A549 (cell line): ENCODE results near the gene SSH2. TPM values are rescaled to one million over a fixed set of nuclear protein-coding genes. Genes with fewer than 3 reads are reported as not detected.

Experiments used
- ATAC-seq, 2 experiments: fragments of 200-7000 bp in 1 of 2; fragments of >200 bp in 1 of 2; cut with Nextera tagmentation in 1 of 2; cut with Tn5 transposase in 1 of 2; 3 replicates each; pipeline versions ENCODE4 v1.8.0 to v1.9.1; 2018 to 2020; ENCODE audit warnings: mild to moderate bottlenecking in 1 of 2, moderate library complexity in 1 of 2
- CTCF ChIA-PET: fragments of 300-600 bp; sonication (Branson Sonifier 250); formaldehyde crosslinking; extraction: SDS; loops from one replicate; lab custom pipeline; 2021; ENCODE audit warnings: antibody characterized with exemption, inconsistent platforms; lab: Yijun Ruan, JAX
- POLR2A ChIA-PET: fragments of 350-600 bp; formaldehyde crosslinking; extraction: SDS; loops from one replicate; lab custom pipeline; 2021; ENCODE audit warnings: antibody characterized with exemption, inconsistent platforms; lab: Yijun Ruan, JAX
- DNase-seq, 2 experiments: peaks; one replicate each; pipeline versions ENCODE4 v3.0.0 to v3.0.0-alpha.2; 2011 to 2016; ENCODE audit warnings: low read depth in 1 of 2, low spot score in 1 of 2
- FAIRE-seq: peaks from 2 replicates; lab custom pipeline; 2011; peaks lifted over from hg19 to GRCh38; lab: Jason Lieb, UNC
- H3K27ac ChIP-seq, 2 experiments: fragments of >200 bp; sonication (Bioruptor Twin); formaldehyde crosslinking; 3 replicates each; pipeline ENCODE4 v1.5.1; 2016 to 2017
- H3K4me1 ChIP-seq: fragments of >200 bp; sonication (Bioruptor Twin); formaldehyde crosslinking; 3 replicates; pipeline ENCODE4 v1.6.1; 2016
- H3K4me2 ChIP-seq: fragments of >200 bp; sonication (Bioruptor Twin); formaldehyde crosslinking; 3 replicates; pipeline ENCODE4 v1.6.1; 2016
- H3K4me3 ChIP-seq: fragments of >200 bp; sonication (Bioruptor Twin); formaldehyde crosslinking; 3 replicates; pipeline ENCODE4 v1.5.1; 2016
- H3K9me3 ChIP-seq: fragments of >200 bp; sonication (Bioruptor Twin); formaldehyde crosslinking; 3 replicates; pipeline ENCODE4 v1.6.1; 2016
- BHLHE40 ChIP-seq: IDR thresholded peaks from 2 replicates; pipeline ENCODE4 v1.6.1; 2012; ENCODE audit warnings: low read depth, low read length, inconsistent platforms
- CBX8 ChIP-seq: fragments of 200-600 bp; sonication (generic); IDR thresholded peaks from 2 replicates; pipeline ENCODE4 v1.6.1; 2016
- CHD2 ChIP-seq: fragments of 150-350 bp; IDR thresholded peaks from 2 replicates; pipeline ENCODE4 v1.6.1; 2014; ENCODE audit warnings: low read length; ENCODE audit not compliant: partially characterized antibody
- EHF ChIP-seq: fragments of 250-450 bp; sonication (Bioruptor Pico); IDR thresholded peaks from 2 replicates; pipeline ENCODE4 v1.5.0; 2020; ENCODE audit warnings: mild to moderate bottlenecking
- ESRRA ChIP-seq: fragments of 150-350 bp; IDR thresholded peaks from 2 replicates; pipeline ENCODE4 v1.6.1; 2014; ENCODE audit warnings: mild to moderate bottlenecking, low read length, borderline replicate concordance
- FOSB ChIP-seq: fragments of 250-450 bp; sonication (Bioruptor Pico); IDR thresholded peaks from 2 replicates; pipeline ENCODE4 v1.5.0; 2020; ENCODE audit warnings: mild to moderate bottlenecking, moderate library complexity
- HDAC2 ChIP-seq: fragments of 200-600 bp; sonication (generic); IDR thresholded peaks from 2 replicates; pipeline ENCODE4 v1.6.1; 2016
- HEYL ChIP-seq: fragments of 250-450 bp; sonication (Bioruptor Pico); IDR thresholded peaks from 2 replicates; pipeline ENCODE4 v1.8.0; 2021; ENCODE audit warnings: mild to moderate bottlenecking, moderate library complexity
- HOXA7 ChIP-seq: fragments of 250-450 bp; sonication (Bioruptor Pico); IDR thresholded peaks from 2 replicates; pipeline ENCODE4 v1.5.0; 2020; ENCODE audit warnings: mild to moderate bottlenecking, moderate library complexity
- HOXB13 ChIP-seq: fragments of 250-450 bp; sonication (Bioruptor Pico); IDR thresholded peaks from 2 replicates; pipeline ENCODE4 v1.5.0; 2020; ENCODE audit warnings: low read depth, mild to moderate bottlenecking, moderate library complexity
- HOXB5 ChIP-seq: fragments of 250-450 bp; sonication (Bioruptor Pico); IDR thresholded peaks from 2 replicates; pipeline ENCODE4 v1.5.0; 2020; ENCODE audit warnings: mild to moderate bottlenecking, moderate library complexity
- JUNB ChIP-seq: fragments of >200 bp; sonication (Bioruptor Twin); formaldehyde crosslinking; IDR thresholded peaks from 2 replicates; pipeline ENCODE4 v1.6.1; 2016
- KDM1A ChIP-seq: fragments of 200-600 bp; sonication (generic); IDR thresholded peaks from 2 replicates; pipeline ENCODE4 v1.6.1; 2016; ENCODE audit warnings: low read depth, mild to moderate bottlenecking
- NPAS2 ChIP-seq: fragments of 250-450 bp; sonication (Bioruptor Pico); IDR thresholded peaks from 2 replicates; pipeline ENCODE4 v1.8.0; 2022; ENCODE audit warnings: mild to moderate bottlenecking, moderate library complexity, borderline replicate concordance
- POLR2AphosphoS2 ChIP-seq: conservative IDR thresholded peaks from 2 replicates; pipeline ENCODE4 v1.6.1; 2012; ENCODE audit warnings: low read length, improper control_type of control experiment, inconsistent platforms
- RAD21 ChIP-seq, 2 experiments: fragments of >200 bp in 1 of 2; sonication (Bioruptor Twin) in 1 of 2; formaldehyde crosslinking in 1 of 2; IDR thresholded peaks in 1 of 2; conservative IDR thresholded peaks in 1 of 2; 2 replicates in 1 of 2; 3 replicates in 1 of 2; pipeline ENCODE4 v1.6.1; 2012 to 2018; ENCODE audit warnings: inconsistent platforms in 1 of 2
- RCOR1 ChIP-seq: fragments of 150-350 bp; IDR thresholded peaks from 2 replicates; pipeline ENCODE4 v1.6.1; 2014; ENCODE audit warnings: antibody characterized with exemption, low read length, low read depth
- SMC3 ChIP-seq: fragments of >200 bp; sonication (Bioruptor Twin); formaldehyde crosslinking; IDR thresholded peaks from 3 replicates; pipeline ENCODE4 v1.6.1; 2018; ENCODE audit warnings: inconsistent platforms
- SREBF2 ChIP-seq: fragments of 450-650 bp; IDR thresholded peaks from 2 replicates; pipeline ENCODE4 v1.6.1; 2014; ENCODE audit warnings: mild to moderate bottlenecking, moderate library complexity
- TFCP2L1 ChIP-seq: fragments of 250-450 bp; sonication (Bioruptor Pico); IDR thresholded peaks from 2 replicates; pipeline ENCODE4 v1.5.0; 2021; ENCODE audit warnings: mild to moderate bottlenecking
- WGBS: methylation state at CpG from one replicate; pipeline ENCODE4 v1.1.6; 2017; ENCODE audit errors: missing lambda C conversion rate; 5-methylcytosine and 5-hydroxymethylcytosine counted together
- polyA plus RNA-seq, 4 experiments: library from polyadenylated mRNA; depleted of rRNA in 3 of 4; stranded (reverse); fragments of >200 nt; fragmentation: RNase III in 1 of 4; extraction: RNeasy Plus Mini Kit Qiagen cat#74134 plus additional on column Dnase treatment in 1 of 4; gene quantifications; 2 replicates in 3 of 4; 3 replicates in 1 of 4; pipeline ENCODE4 v1.2.3, GENCODE V29; 2011 to 2017
- TF ChIP-seq, protein P1 (sequence below): fragments of 250-450 bp; sonication (Bioruptor Pico); IDR thresholded peaks from 2 replicates; pipeline ENCODE4 v1.5.0; 2021; ENCODE audit warnings: mild to moderate bottlenecking, moderate library complexity, borderline replicate concordance
- TF ChIP-seq, protein P2 (sequence below): fragments of 200-600 bp; sonication (generic); IDR thresholded peaks from 2 replicates; pipeline ENCODE4 v1.6.1; 2016; ENCODE audit warnings: antibody characterized with exemption, mild to moderate bottlenecking, moderate library complexity
- TF ChIP-seq, protein P3 (sequence below): fragments of 150-350 bp; IDR thresholded peaks from 2 replicates; pipeline ENCODE4 v1.6.1; 2014; ENCODE audit warnings: low read depth, mild to moderate bottlenecking, low read length
- TF ChIP-seq, protein P4 (sequence below): fragments of >200 bp; sonication (Bioruptor Twin); formaldehyde crosslinking; IDR thresholded peaks from 3 replicates; pipeline ENCODE4 v1.5.1; 2016

The SSH2 gene
- polyA plus RNA-seq, 2 of the 4 experiments (the other 2 are of a cell fraction) = 20.7 to 24.5 TPM

DNA sequence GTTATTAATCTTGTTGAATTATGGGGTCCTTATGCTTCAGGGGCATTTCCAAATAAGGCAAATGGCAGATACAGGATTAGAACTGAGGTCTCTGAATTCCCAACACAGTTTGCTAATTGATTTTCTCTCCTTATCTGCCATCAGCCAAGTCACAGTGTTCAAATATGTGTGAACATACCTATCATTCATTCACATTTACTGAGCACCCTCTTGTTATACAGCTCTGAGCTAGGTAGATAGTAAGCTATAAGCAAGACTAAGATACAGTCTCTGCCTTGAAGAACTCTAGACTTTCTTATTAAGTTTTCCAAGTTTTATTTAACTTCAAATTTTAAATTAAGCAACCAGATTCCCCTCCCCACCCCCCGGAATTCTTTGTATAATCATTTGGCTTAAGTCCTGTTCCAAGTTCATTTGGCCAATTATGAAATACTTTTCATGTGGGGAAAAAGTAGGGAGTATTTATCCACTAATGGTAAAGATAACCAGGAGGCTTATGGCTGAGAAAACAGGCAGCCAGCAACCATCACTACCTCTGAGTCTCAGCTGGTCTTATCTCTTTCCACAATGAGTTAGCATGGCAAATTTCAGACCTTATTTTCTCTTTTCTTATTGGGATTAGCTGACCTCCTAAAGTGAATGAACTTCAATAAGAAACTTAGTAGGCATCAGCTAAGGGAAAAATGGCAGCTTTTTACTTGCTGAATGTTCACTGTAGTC lies 275.9 kb downstream of the SSH2 start:
- ATAC-seq (no peak), FAIRE-seq (peak; percentile 84), DNase-seq (no peak)
- H3K4me2 ChIP-seq = no peak overlapping the region
- no peaks in the 10 kb centered on the region for H3K9me3 ChIP-seq
- CTCF ChIA-PET = interaction anchor here (0.5 to 9.1 kb wide), 7 partner anchors 13 to 628 kb away, joined by 3 to 91 read pairs (median 8); partner anchors contain the start of gene SSH2
- no peaks in the 10 kb centered on the region for H3K4me1 ChIP-seq
- no peak overlapping the region for H3K4me3 ChIP-seq
- no peak for TF ChIP-seq FOSB (CRISPR knock-in tag)
- TF ChIP-seq, protein P1, sequence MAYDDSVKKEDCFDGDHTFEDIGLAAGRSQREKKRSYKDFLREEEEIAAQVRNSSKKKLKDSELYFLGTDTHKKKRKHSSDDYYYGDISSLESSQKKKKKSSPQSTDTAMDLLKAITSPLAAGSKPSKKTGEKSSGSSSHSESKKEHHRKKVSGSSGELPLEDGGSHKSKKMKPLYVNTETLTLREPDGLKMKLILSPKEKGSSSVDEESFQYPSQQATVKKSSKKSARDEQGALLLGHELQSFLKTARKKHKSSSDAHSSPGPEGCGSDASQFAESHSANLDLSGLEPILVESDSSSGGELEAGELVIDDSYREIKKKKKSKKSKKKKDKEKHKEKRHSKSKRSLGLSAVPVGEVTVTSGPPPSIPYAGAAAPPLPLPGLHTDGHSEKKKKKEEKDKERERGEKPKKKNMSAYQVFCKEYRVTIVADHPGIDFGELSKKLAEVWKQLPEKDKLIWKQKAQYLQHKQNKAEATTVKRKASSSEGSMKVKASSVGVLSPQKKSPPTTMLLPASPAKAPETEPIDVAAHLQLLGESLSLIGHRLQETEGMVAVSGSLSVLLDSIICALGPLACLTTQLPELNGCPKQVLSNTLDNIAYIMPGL (CRISPR knock-in tag) = no peak
- TF ChIP-seq EHF (CRISPR knock-in tag) = no peak
- TF ChIP-seq CBX8 = no peak
- TF ChIP-seq, protein P2, sequence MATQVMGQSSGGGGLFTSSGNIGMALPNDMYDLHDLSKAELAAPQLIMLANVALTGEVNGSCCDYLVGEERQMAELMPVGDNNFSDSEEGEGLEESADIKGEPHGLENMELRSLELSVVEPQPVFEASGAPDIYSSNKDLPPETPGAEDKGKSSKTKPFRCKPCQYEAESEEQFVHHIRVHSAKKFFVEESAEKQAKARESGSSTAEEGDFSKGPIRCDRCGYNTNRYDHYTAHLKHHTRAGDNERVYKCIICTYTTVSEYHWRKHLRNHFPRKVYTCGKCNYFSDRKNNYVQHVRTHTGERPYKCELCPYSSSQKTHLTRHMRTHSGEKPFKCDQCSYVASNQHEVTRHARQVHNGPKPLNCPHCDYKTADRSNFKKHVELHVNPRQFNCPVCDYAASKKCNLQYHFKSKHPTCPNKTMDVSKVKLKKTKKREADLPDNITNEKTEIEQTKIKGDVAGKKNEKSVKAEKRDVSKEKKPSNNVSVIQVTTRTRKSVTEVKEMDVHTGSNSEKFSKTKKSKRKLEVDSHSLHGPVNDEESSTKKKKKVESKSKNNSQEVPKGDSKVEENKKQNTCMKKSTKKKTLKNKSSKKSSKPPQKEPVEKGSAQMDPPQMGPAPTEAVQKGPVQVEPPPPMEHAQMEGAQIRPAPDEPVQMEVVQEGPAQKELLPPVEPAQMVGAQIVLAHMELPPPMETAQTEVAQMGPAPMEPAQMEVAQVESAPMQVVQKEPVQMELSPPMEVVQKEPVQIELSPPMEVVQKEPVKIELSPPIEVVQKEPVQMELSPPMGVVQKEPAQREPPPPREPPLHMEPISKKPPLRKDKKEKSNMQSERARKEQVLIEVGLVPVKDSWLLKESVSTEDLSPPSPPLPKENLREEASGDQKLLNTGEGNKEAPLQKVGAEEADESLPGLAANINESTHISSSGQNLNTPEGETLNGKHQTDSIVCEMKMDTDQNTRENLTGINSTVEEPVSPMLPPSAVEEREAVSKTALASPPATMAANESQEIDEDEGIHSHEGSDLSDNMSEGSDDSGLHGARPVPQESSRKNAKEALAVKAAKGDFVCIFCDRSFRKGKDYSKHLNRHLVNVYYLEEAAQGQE = no peak
- TF ChIP-seq BHLHE40 = no peak
- WGBS = 90% methylated on average over 1 of the region's 1 CpG
- no peak overlapping the region for H3K27ac ChIP-seq
- POLR2A ChIA-PET = no interaction called here

DNA sequence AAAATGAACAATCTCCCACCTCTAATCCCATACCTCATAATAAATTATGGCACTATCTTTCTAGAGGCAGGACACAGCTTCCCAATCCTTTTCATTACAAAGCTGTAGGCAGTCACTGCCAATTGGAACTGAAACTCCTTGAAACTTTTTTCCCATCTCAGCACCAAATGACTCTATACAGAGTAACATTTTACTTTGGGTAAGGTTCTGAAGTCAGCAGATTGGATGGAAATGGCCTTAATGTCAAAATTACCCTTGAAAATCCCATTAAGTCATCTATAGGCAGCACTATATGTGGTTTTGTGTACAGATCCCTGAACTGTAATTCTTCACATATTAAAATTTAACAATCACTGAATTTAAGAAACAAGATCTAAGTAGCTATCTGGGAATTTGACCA lies 277.1 kb downstream of the SSH2 start:
- no peak for DNase-seq
- H3K9me3 ChIP-seq = no peaks in the 10 kb centered on the region
- no peak for FAIRE-seq
- CTCF ChIA-PET = interaction anchor here (0.5 to 9.1 kb wide), 9 partner anchors 11 to 684 kb away, joined by 3 to 91 read pairs (median 3); partner anchors contain the start of gene SSH2
- H3K4me3 ChIP-seq = no peak overlapping the region
- H3K4me2 ChIP-seq = no peak overlapping the region
- no peak overlapping the region for H3K27ac ChIP-seq
- ATAC-seq = no peak
- no peak for TF ChIP-seq KDM1A
- TF ChIP-seq SMC3 = no peak
- TF ChIP-seq, protein P2 = no peak
- TF ChIP-seq SREBF2 = no peak
- TF ChIP-seq HOXB13 = no peak
- no peak for TF ChIP-seq POLR2AphosphoS2
- TF ChIP-seq CHD2 = no peak
- no peak for TF ChIP-seq NPAS2 (CRISPR knock-in tag)
- no peak for TF ChIP-seq RCOR1
- TF ChIP-seq, protein P3, sequence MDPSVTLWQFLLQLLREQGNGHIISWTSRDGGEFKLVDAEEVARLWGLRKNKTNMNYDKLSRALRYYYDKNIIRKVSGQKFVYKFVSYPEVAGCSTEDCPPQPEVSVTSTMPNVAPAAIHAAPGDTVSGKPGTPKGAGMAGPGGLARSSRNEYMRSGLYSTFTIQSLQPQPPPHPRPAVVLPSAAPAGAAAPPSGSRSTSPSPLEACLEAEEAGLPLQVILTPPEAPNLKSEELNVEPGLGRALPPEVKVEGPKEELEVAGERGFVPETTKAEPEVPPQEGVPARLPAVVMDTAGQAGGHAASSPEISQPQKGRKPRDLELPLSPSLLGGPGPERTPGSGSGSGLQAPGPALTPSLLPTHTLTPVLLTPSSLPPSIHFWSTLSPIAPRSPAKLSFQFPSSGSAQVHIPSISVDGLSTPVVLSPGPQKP = no peak
- no peak for TF ChIP-seq RAD21 (conservative IDR thresholded peaks at IDR 0.05 in 1 of 2, IDR thresholded peaks at IDR 0.05 in 1 of 2)
- no peak for TF ChIP-seq HDAC2
- no peak for TF ChIP-seq HEYL (CRISPR knock-in tag)
- TF ChIP-seq ESRRA = no peak
- no peak for TF ChIP-seq TFCP2L1 (CRISPR knock-in tag)
- no peak for TF ChIP-seq HOXB5 (CRISPR knock-in tag)
- TF ChIP-seq JUNB = no peak
- no peak for TF ChIP-seq HOXA7 (CRISPR knock-in tag)
- TF ChIP-seq, protein P4, sequence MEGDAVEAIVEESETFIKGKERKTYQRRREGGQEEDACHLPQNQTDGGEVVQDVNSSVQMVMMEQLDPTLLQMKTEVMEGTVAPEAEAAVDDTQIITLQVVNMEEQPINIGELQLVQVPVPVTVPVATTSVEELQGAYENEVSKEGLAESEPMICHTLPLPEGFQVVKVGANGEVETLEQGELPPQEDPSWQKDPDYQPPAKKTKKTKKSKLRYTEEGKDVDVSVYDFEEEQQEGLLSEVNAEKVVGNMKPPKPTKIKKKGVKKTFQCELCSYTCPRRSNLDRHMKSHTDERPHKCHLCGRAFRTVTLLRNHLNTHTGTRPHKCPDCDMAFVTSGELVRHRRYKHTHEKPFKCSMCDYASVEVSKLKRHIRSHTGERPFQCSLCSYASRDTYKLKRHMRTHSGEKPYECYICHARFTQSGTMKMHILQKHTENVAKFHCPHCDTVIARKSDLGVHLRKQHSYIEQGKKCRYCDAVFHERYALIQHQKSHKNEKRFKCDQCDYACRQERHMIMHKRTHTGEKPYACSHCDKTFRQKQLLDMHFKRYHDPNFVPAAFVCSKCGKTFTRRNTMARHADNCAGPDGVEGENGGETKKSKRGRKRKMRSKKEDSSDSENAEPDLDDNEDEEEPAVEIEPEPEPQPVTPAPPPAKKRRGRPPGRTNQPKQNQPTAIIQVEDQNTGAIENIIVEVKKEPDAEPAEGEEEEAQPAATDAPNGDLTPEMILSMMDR = no peak
- TF ChIP-seq, all 56 proteins: peak for 0
- POLR2A ChIA-PET = no interaction called here
- H3K4me1 ChIP-seq = no peaks in the 10 kb centered on the region
